HepG2 (cell line): ENCODE measurements around the gene ZIK1. TPM values are rescaled to one million over a fixed set of nuclear protein-coding genes. Genes with fewer than 3 reads are reported as not detected.
A peak's percentile ranks its signal among the peaks of the same experiment; 100 is the strongest.

Experiments
- ARHGAP35 ChIP-seq: sonication (generic); formaldehyde crosslinking; IDR thresholded peaks from 2 replicates; pipeline ENCODE4 v1.9.0; 2022; ENCODE audit warnings: mild to moderate bottlenecking, inconsistent platforms, moderate library complexity, missing genetic modification reagents, borderline replicate concordance
- CENPT ChIP-seq: sonication (generic); formaldehyde crosslinking; IDR thresholded peaks from 2 replicates; pipeline ENCODE4 v1.8.0; 2022; ENCODE audit warnings: low read depth, mild to moderate bottlenecking, moderate library complexity, missing genetic modification reagents
- IKZF1 ChIP-seq: fragments of 450-650 bp; IDR thresholded peaks from 2 replicates; pipeline ENCODE4 v1.7.1; 2016
- KDM2A ChIP-seq: sonication (generic); formaldehyde crosslinking; IDR thresholded peaks from 2 replicates; pipeline ENCODE4 v1.4.0; 2020; ENCODE audit warnings: low read depth, missing genetic modification reagents, borderline replicate concordance
- KDM5A ChIP-seq: fragments of 200-600 bp; sonication (generic); IDR thresholded peaks from 2 replicates; pipeline ENCODE4 v1.7.0; 2018; ENCODE audit warnings: antibody characterized with exemption, mild to moderate bottlenecking, low read length, borderline replicate concordance
- KLF12 ChIP-seq: sonication (generic); formaldehyde crosslinking; IDR thresholded peaks from 2 replicates; pipeline ENCODE4 v1.4.0; 2020; ENCODE audit warnings: missing genetic modification reagents, borderline replicate concordance
- MYC ChIP-seq: sonication (generic); formaldehyde crosslinking; IDR thresholded peaks from 2 replicates; pipeline ENCODE4 v1.9.0; 2021; ENCODE audit warnings: missing genetic modification reagents, borderline replicate concordance
- NFKB2 ChIP-seq: sonication (generic); formaldehyde crosslinking; IDR thresholded peaks from 2 replicates; pipeline ENCODE4 v1.4.0; 2020; ENCODE audit warnings: missing genetic modification reagents, borderline replicate concordance
- PAWR ChIP-seq: sonication (generic); formaldehyde crosslinking; IDR thresholded peaks from 2 replicates; pipeline ENCODE4 v1.4.0; 2020; ENCODE audit warnings: missing genetic modification reagents, mild to moderate bottlenecking, borderline replicate concordance
- PHF8 ChIP-seq: sonication (generic); formaldehyde crosslinking; IDR thresholded peaks from 2 replicates; pipeline ENCODE4 v1.5.0; 2020; ENCODE audit warnings: missing genetic modification reagents
- RNF2 ChIP-seq: fragments of 450-650 bp; conservative IDR thresholded peaks from 2 replicates; pipeline ENCODE4 v1.6.1; 2016; ENCODE audit warnings: low read depth
- SAFB2 ChIP-seq: sonication (generic); formaldehyde crosslinking; IDR thresholded peaks from 2 replicates; pipeline ENCODE4 v1.5.1; 2020; ENCODE audit warnings: missing genetic modification reagents, low read depth, mild to moderate bottlenecking, borderline replicate concordance
- TAF15 ChIP-seq: fragments of 200-400 bp; formaldehyde crosslinking; IDR thresholded peaks from one replicate; pipeline ENCODE4 v1.6.1; 2018; ENCODE audit warnings: mild to moderate bottlenecking, low read depth, low read length; ENCODE audit not compliant: poor library complexity, severe bottlenecking
- ZBTB20 ChIP-seq: sonication (generic); formaldehyde crosslinking; IDR thresholded peaks from 2 replicates; pipeline ENCODE4 v1.8.1; 2023; ENCODE audit warnings: missing genetic modification reagents, low read depth, mild to moderate bottlenecking, borderline replicate concordance
- ZNF143 ChIP-seq: sonication (generic); formaldehyde crosslinking; IDR thresholded peaks from 2 replicates; pipeline ENCODE4 v1.4.0; 2020; ENCODE audit warnings: missing genetic modification reagents
- ZNF234 ChIP-seq: sonication (generic); formaldehyde crosslinking; conservative IDR thresholded peaks from 2 replicates; pipeline ENCODE4 v1.5.1; 2020; ENCODE audit warnings: mild to moderate bottlenecking, missing genetic modification reagents
- ZNF343 ChIP-seq: sonication (generic); formaldehyde crosslinking; IDR thresholded peaks from 2 replicates; pipeline ENCODE4 v1.4.0; 2020; ENCODE audit warnings: mild to moderate bottlenecking, missing genetic modification reagents
- ZNF350 ChIP-seq: sonication (generic); formaldehyde crosslinking; IDR thresholded peaks from 2 replicates; pipeline ENCODE4 v1.4.0; 2020; ENCODE audit warnings: mild to moderate bottlenecking, low read depth, missing genetic modification reagents, borderline replicate concordance
- ZNF44 ChIP-seq: sonication (generic); formaldehyde crosslinking; IDR thresholded peaks from 2 replicates; pipeline ENCODE4 v1.5.1; 2020; ENCODE audit warnings: mild to moderate bottlenecking, missing genetic modification reagents
- ZNF564 ChIP-seq: sonication (generic); formaldehyde crosslinking; IDR thresholded peaks from 2 replicates; pipeline ENCODE4 v1.8.1; 2023; ENCODE audit warnings: mild to moderate bottlenecking, missing genetic modification reagents
- ZNF615 ChIP-seq: sonication (generic); formaldehyde crosslinking; IDR thresholded peaks from 2 replicates; pipeline ENCODE4 v1.5.0; 2020; ENCODE audit warnings: mild to moderate bottlenecking, missing genetic modification reagents, borderline replicate concordance
- ZNF709 ChIP-seq: sonication (generic); formaldehyde crosslinking; IDR thresholded peaks from 2 replicates; pipeline ENCODE4 v1.5.0; 2020; ENCODE audit warnings: mild to moderate bottlenecking, missing genetic modification reagents
- ZNF792 ChIP-seq: IDR thresholded peaks from 2 replicates; pipeline ENCODE4 v1.6.1; 2016
- ZNF839 ChIP-seq: sonication (generic); formaldehyde crosslinking; IDR thresholded peaks from 2 replicates; pipeline ENCODE4 v1.4.0; 2020; ENCODE audit warnings: missing genetic modification reagents, mild to moderate bottlenecking, borderline replicate concordance
- polyA plus RNA-seq, 8 experiments: library from polyadenylated mRNA; depleted of rRNA in 3 of 8; stranded (reverse) in 7 of 8; unstranded in 1 of 8; fragments of >200 nt; fragmentation: Illumina TruSeq in 4 of 8; extraction: Trizol in 4 of 8; gene quantifications; 2 replicates each; pipeline versions ENCODE4 v1.2.1 to v1.2.3, GENCODE V29; 2011 to 2016; ENCODE audit warnings: low read depth in 4 of 8, missing spikeins in 1 of 8, mixed read lengths in 1 of 8; ENCODE audit not compliant: insufficient read depth in 1 of 8
- total RNA-seq, 5 experiments: library from RNA; depleted of rRNA; stranded (reverse); fragments of >200 nt; fragmentation: Illumina TruSeq; extraction: Trizol; gene quantifications; 2 replicates each; pipeline ENCODE4 v1.2.3, GENCODE V29; 2016; ENCODE audit warnings: low read depth in 1 of 5
- TF ChIP-seq, protein P1 (sequence below): IDR thresholded peaks from 2 replicates; pipeline ENCODE4 v1.6.1; 2016; ENCODE audit warnings: missing genetic modification reagents, missing compliant biosample characterization
- TF ChIP-seq, protein P2 (sequence below): sonication (generic); formaldehyde crosslinking; IDR thresholded peaks from 2 replicates; pipeline ENCODE4 v1.4.0; 2020; ENCODE audit warnings: mild to moderate bottlenecking, low read depth, missing genetic modification reagents
- TF ChIP-seq, protein P3 (sequence below): sonication (generic); formaldehyde crosslinking; IDR thresholded peaks from 2 replicates; pipeline ENCODE4 v1.9.0; 2022; ENCODE audit warnings: missing genetic modification reagents, mild to moderate bottlenecking, borderline replicate concordance

ZIK1 gene
- total and polyA plus RNA-seq, 2 of the 13 experiments (the other 11 are each of a cell fraction or from before 2014, with no cell fraction given) = 2.1 to 7.2 TPM

DNA sequence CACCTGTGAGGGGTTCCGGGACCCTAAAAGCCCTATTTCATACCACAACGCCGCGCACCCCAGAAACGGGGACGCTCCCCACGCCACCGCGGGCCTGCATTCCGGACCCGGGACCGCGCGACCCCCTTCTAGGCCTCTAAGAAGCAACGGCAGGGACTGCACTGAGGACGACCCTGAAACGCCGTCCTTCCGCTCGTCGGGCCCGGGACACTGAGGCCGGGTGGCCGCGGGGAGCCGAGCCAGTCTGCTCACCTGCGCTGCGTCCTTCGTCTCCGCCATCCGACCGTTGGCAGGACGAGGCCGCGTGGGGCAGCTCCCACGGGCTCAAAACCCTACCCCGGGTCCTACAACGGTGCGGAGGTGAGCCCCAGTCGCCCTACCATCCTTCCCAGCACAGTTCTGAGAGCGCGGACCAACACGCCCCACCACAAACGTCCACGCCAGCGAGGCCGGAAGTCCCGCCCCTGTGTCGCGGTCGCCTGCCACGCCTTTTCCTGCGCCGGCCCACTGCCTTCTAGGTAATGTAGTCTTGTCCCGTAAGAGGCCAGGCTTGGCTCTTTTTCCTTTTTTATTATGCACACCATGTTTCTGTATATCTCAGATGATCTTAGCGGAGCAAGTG lies 24.4 kb upstream of the ZIK1 start, which contains the start of gene ZNF550 (continued):
- TF ChIP-seq ZNF343 (0 out of 2 replicates have a peak, but pooled peaks have one; percentile 55), RNF2 (no peak), KDM2A (CRISPR knock-in tag) (peak; percentile 87), SAFB2 (CRISPR knock-in tag) (peak; percentile 76; the same call in 1 of the 2 replicates), TAF15 (peak; percentile 23), ZNF234 (CRISPR knock-in tag) (no peak), KLF12 (CRISPR knock-in tag) (peak; percentile 94; the same call in 1 of the 2 replicates), PHF8 (CRISPR knock-in tag) (peak; percentile 86), ZNF839 (CRISPR knock-in tag) (peak; percentile 23; the same call in 1 of the 2 replicates), PAWR (CRISPR knock-in tag) (0 out of 2 replicates have a peak, but pooled peaks have one; percentile 46), ZNF709 (CRISPR knock-in tag) (no peak), ZNF792 (peak; percentile 54; the same call in 1 of the 2 replicates), ZBTB20 (CRISPR knock-in tag) (peak; percentile 29; the same call in 1 of the 2 replicates), NFKB2 (CRISPR knock-in tag) (peak; percentile 30; the same call in 1 of the 2 replicates), IKZF1 (no peak), ZNF615 (0 out of 2 replicates have a peak, but pooled peaks have one; percentile 76), ZNF350 (CRISPR knock-in tag) (peak; percentile 61; the same call in 1 of the 2 replicates), ZNF564 (CRISPR knock-in tag) (0 out of 2 replicates have a peak, but pooled peaks have one; percentile 18), CENPT (CRISPR knock-in tag) (no peak), ZNF44 (CRISPR knock-in tag) (0 out of 2 replicates have a peak, but pooled peaks have one; percentile 48), KDM5A (peak; percentile 68; the same call in 1 of the 2 replicates), MYC (CRISPR knock-in tag) (peak; percentile 70; the same call in 1 of the 2 replicates), ARHGAP35 (peak; percentile 67; the same call in 1 of the 2 replicates), ZNF143 (CRISPR knock-in tag) (peak; percentile 98)
- TF ChIP-seq, protein P1, sequence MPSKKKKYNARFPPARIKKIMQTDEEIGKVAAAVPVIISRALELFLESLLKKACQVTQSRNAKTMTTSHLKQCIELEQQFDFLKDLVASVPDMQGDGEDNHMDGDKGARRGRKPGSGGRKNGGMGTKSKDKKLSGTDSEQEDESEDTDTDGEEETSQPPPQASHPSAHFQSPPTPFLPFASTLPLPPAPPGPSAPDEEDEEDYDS (CRISPR knock-in tag) = peak; percentile 58; the same call in 1 of the 2 replicates
- TF ChIP-seq, protein P2, sequence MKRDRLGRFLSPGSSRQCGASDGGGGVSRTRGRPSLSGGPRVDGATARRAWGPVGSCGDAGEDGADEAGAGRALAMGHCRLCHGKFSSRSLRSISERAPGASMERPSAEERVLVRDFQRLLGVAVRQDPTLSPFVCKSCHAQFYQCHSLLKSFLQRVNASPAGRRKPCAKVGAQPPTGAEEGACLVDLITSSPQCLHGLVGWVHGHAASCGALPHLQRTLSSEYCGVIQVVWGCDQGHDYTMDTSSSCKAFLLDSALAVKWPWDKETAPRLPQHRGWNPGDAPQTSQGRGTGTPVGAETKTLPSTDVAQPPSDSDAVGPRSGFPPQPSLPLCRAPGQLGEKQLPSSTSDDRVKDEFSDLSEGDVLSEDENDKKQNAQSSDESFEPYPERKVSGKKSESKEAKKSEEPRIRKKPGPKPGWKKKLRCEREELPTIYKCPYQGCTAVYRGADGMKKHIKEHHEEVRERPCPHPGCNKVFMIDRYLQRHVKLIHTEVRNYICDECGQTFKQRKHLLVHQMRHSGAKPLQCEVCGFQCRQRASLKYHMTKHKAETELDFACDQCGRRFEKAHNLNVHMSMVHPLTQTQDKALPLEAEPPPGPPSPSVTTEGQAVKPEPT (CRISPR knock-in tag) = 0 out of 2 replicates have a peak, but pooled peaks have one; percentile 39
- TF ChIP-seq, protein P3, sequence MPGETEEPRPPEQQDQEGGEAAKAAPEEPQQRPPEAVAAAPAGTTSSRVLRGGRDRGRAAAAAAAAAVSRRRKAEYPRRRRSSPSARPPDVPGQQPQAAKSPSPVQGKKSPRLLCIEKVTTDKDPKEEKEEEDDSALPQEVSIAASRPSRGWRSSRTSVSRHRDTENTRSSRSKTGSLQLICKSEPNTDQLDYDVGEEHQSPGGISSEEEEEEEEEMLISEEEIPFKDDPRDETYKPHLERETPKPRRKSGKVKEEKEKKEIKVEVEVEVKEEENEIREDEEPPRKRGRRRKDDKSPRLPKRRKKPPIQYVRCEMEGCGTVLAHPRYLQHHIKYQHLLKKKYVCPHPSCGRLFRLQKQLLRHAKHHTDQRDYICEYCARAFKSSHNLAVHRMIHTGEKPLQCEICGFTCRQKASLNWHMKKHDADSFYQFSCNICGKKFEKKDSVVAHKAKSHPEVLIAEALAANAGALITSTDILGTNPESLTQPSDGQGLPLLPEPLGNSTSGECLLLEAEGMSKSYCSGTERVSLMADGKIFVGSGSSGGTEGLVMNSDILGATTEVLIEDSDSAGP (CRISPR knock-in tag) = peak; percentile 91
